Measurements from ENCODE around the gene KRT39.
"Not testable (repeated sequence)": the region's sequence is repeated elsewhere in the genome, so short reads cannot be mapped to it uniquely, and the experiment has no call there.

Gene KRT39

DNA sequence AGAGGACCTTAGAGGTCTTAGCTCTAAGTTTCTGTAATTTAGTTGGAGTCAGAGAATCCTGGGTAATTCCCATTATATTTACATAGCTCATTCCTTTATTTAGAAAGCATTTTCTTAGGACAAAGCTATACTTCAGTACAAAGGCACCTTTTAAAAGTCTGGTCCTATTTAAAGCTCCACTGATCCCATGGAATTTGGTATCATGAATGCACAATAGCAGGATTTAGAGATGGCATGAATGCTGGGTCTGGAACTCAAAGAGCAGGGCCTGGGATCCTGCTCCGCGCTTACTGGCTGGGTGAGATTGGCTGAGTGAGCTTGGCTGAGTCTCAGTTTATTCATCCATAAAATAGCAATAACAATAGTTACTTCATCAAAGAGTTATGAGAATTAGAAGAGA, 34.1 kb downstream of the KRT39 start:
- H3K27ac ChIP-seq (ENCODE audit: insufficient read depth, low read length, poor library complexity, severe bottlenecking): no peak overlapping the region
- H3K27me3 ChIP-seq (replicated peaks; ENCODE audit: control insufficient read depth, insufficient read depth, low read length, poor library complexity, severe bottlenecking): no peaks in the 10 kb centered on the region
- DNase-seq: no peak
- H3K4me1 ChIP-seq (ENCODE audit: control insufficient read depth, insufficient read depth, low read length, poor library complexity, severe bottlenecking): no peaks in the 10 kb centered on the region
- no peaks in the 10 kb centered on the region for H3K9me3 ChIP-seq (ENCODE audit: control insufficient read depth, low read length)
- no peak overlapping the region for H3K4me3 ChIP-seq (ENCODE audit: insufficient read depth, low read depth, low read length, poor library complexity, severe bottlenecking)
- no peaks in the 10 kb centered on the region for H3K36me3 ChIP-seq (ENCODE audit: control insufficient read depth, insufficient read depth, low read length)

DNA sequence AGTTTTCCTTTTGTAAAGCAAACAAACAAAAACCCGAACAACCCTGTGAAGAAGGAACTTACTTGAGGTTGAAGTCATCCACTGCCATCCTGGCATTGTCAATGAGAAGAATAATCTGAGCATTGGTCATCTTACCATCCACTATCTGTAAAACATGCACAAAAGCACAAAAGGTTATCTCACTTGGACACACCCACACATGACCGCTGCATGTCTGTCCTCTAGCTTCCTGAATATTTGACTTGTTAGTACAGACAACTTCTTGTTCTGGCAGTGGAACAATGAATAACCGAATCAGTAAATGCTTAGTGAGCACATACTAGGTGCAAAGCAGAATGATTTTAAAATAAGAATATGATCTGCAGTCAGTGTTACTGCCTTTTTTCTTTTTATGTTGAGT, 35.4 kb downstream of the KRT39 start:
- H3K27ac ChIP-seq (ENCODE audit: insufficient read depth, low read length, poor library complexity, severe bottlenecking): no peak overlapping the region
- no peaks in the 10 kb centered on the region for H3K9me3 ChIP-seq (ENCODE audit: control insufficient read depth, low read length)
- no peak for DNase-seq
- H3K27me3 ChIP-seq (replicated peaks; ENCODE audit: control insufficient read depth, insufficient read depth, low read length, poor library complexity, severe bottlenecking): no peaks in the 10 kb centered on the region
- H3K4me3 ChIP-seq (ENCODE audit: insufficient read depth, low read depth, low read length, poor library complexity, severe bottlenecking): no peak overlapping the region
- H3K36me3 ChIP-seq (ENCODE audit: control insufficient read depth, insufficient read depth, low read length): no peaks in the 10 kb centered on the region
- H3K4me1 ChIP-seq (ENCODE audit: control insufficient read depth, insufficient read depth, low read length, poor library complexity, severe bottlenecking): no peaks in the 10 kb centered on the region

- Histone ChIP-seq H3K4me1 (ENCODE audit: control insufficient read depth, insufficient read depth, low read length, poor library complexity, severe bottlenecking) (no peaks in the 10 kb centered on the region), H3K27me3 (replicated peaks; ENCODE audit: control insufficient read depth, insufficient read depth, low read length, poor library complexity, severe bottlenecking) (no peaks in the 10 kb centered on the region), H3K27ac (ENCODE audit: insufficient read depth, low read length, poor library complexity, severe bottlenecking) (no peak overlapping the region), H3K9me3 (ENCODE audit: control insufficient read depth, low read length) (no peaks in the 10 kb centered on the region), H3K4me3 (ENCODE audit: insufficient read depth, low read depth, low read length, poor library complexity, severe bottlenecking) (no peak overlapping the region), H3K36me3 (ENCODE audit: control insufficient read depth, insufficient read depth, low read length) (no peaks in the 10 kb centered on the region)
- DNase-seq: no peak
Measured at GRCh38 chr17:40926341-40926740, 40.4 kb downstream of the KRT39 start.

DNA sequence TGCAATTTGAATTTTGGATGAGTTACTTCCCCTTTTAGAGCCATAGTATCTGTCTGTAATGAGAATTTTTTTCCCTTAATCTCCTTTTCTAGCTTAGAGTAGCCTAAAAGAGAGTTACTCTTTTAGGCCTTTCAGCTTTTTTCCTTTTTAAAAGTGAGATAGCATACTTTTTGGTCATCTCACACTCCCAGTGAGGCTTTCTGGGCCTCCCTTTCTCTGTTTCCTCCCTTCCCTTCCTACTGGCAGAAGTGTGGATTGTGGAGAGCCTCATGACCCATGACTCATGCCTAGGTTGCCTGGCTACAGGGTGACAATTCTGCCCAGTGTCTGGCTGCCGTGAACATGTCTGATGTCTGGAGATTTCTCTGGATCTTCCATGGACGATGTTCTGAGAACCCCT, 44.5 kb downstream of the KRT39 start:
- Histone ChIP-seq H3K9me3 (ENCODE audit: control insufficient read depth, low read length) (no peaks in the 10 kb centered on the region), H3K36me3 (ENCODE audit: control insufficient read depth, insufficient read depth, low read length) (no peaks in the 10 kb centered on the region), H3K27me3 (replicated peaks; ENCODE audit: control insufficient read depth, insufficient read depth, low read length, poor library complexity, severe bottlenecking) (no peaks in the 10 kb centered on the region), H3K4me3 (ENCODE audit: insufficient read depth, low read depth, low read length, poor library complexity, severe bottlenecking) (no peak overlapping the region), H3K4me1 (ENCODE audit: control insufficient read depth, insufficient read depth, low read length, poor library complexity, severe bottlenecking) (peaks cover 4% of the 10 kb centered on the region), H3K27ac (ENCODE audit: insufficient read depth, low read length, poor library complexity, severe bottlenecking) (no peak overlapping the region)
- no peak for DNase-seq

- H3K4me1 ChIP-seq (ENCODE audit: control insufficient read depth, insufficient read depth, low read length, poor library complexity, severe bottlenecking): peaks cover 4% of the 10 kb centered on the region
- DNase-seq: no peak
- no peaks in the 10 kb centered on the region for H3K36me3 ChIP-seq (ENCODE audit: control insufficient read depth, insufficient read depth, low read length)
- H3K4me3 ChIP-seq (ENCODE audit: insufficient read depth, low read depth, low read length, poor library complexity, severe bottlenecking): no peak overlapping the region
- H3K27me3 ChIP-seq (replicated peaks; ENCODE audit: control insufficient read depth, insufficient read depth, low read length, poor library complexity, severe bottlenecking): no peaks in the 10 kb centered on the region
- no peak overlapping the region for H3K27ac ChIP-seq (ENCODE audit: insufficient read depth, low read length, poor library complexity, severe bottlenecking)
- no peaks in the 10 kb centered on the region for H3K9me3 ChIP-seq (ENCODE audit: control insufficient read depth, low read length)
Measured at GRCh38 chr17:40921026-40921425, 45.7 kb downstream of the KRT39 start.

GRCh38 chr17:40917116-40917515, 49.6 kb downstream of the KRT39 start:
- H3K9me3 ChIP-seq (ENCODE audit: control insufficient read depth, low read length); H3K4me1 ChIP-seq (ENCODE audit: control insufficient read depth, insufficient read depth, low read length, poor library complexity, severe bottlenecking); H3K27me3 ChIP-seq (replicated peaks; ENCODE audit: control insufficient read depth, insufficient read depth, low read length, poor library complexity, severe bottlenecking); DNase-seq; H3K4me3 ChIP-seq (ENCODE audit: insufficient read depth, low read depth, low read length, poor library complexity, severe bottlenecking); H3K36me3 ChIP-seq (ENCODE audit: control insufficient read depth, insufficient read depth, low read length); H3K27ac ChIP-seq (ENCODE audit: insufficient read depth, low read length, poor library complexity, severe bottlenecking): not testable (repeated sequence)

DNA sequence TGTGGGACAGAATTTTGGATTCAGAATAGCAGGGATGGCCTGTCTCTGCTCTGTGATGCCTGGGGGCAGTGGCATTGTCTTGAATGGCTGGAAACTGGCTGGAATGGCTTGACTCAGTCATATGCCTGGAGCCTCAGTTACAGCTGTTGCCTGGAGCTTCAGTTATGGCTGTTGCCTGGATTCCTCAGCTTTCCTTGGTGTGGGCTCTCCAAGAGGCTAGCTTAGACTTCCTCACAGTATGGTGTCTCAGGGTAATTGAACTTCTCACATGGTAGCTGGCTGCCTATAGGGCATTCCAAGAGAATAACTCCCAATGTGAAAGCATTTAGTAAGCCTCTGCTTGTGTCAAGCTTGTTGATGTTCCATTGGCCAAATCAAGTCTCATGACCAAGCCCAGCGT, 50.4 kb downstream of the KRT39 start:
- Histone ChIP-seq H3K9me3 (ENCODE audit: control insufficient read depth, low read length) (no peaks in the 10 kb centered on the region), H3K27me3 (replicated peaks; ENCODE audit: control insufficient read depth, insufficient read depth, low read length, poor library complexity, severe bottlenecking) (no peaks in the 10 kb centered on the region), H3K36me3 (ENCODE audit: control insufficient read depth, insufficient read depth, low read length) (no peaks in the 10 kb centered on the region), H3K4me3 (ENCODE audit: insufficient read depth, low read depth, low read length, poor library complexity, severe bottlenecking) (no peak overlapping the region), H3K4me1 (ENCODE audit: control insufficient read depth, insufficient read depth, low read length, poor library complexity, severe bottlenecking) (peaks cover 4% of the 10 kb centered on the region), H3K27ac (ENCODE audit: insufficient read depth, low read length, poor library complexity, severe bottlenecking) (no peak overlapping the region)
- DNase-seq: no peak

GRCh38 chr17:40915721-40916256, 51.0 kb downstream of the KRT39 start:
- no peak for DNase-seq
- Histone ChIP-seq H3K9me3 (ENCODE audit: control insufficient read depth, low read length) (no peaks in the 10 kb centered on the region), H3K27me3 (replicated peaks; ENCODE audit: control insufficient read depth, insufficient read depth, low read length, poor library complexity, severe bottlenecking) (no peaks in the 10 kb centered on the region), H3K4me3 (ENCODE audit: insufficient read depth, low read depth, low read length, poor library complexity, severe bottlenecking) (no peak overlapping the region), H3K27ac (ENCODE audit: insufficient read depth, low read length, poor library complexity, severe bottlenecking) (no peak overlapping the region), H3K36me3 (ENCODE audit: control insufficient read depth, insufficient read depth, low read length) (no peaks in the 10 kb centered on the region), H3K4me1 (ENCODE audit: control insufficient read depth, insufficient read depth, low read length, poor library complexity, severe bottlenecking) (no peaks in the 10 kb centered on the region)

DNA sequence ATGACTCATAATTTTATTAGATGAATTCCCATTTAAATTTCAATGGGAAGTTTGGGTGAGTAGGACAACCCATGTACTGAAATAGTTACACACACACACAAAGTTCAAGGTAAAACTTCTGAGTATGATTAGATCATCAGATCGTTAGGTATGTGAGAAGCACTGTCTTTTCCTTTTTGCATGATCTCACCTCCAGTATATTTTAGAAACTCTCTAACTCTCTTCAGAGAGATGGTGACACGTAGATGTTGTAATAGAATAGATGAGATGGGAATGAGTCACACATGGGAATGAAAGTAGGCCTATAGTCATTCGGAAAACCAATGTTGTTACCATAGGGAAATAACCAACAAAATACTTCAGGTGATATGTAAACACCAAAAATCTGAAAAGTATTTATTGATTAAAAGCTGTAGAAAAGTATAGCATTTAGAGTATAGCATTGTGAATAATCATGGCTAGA, 51.5 kb downstream of the KRT39 start:
- H3K4me3 ChIP-seq (ENCODE audit: insufficient read depth, low read depth, low read length, poor library complexity, severe bottlenecking): no peak overlapping the region
- no peaks in the 10 kb centered on the region for H3K27me3 ChIP-seq (replicated peaks; ENCODE audit: control insufficient read depth, insufficient read depth, low read length, poor library complexity, severe bottlenecking)
- H3K27ac ChIP-seq (ENCODE audit: insufficient read depth, low read length, poor library complexity, severe bottlenecking): no peak overlapping the region
- H3K4me1 ChIP-seq (ENCODE audit: control insufficient read depth, insufficient read depth, low read length, poor library complexity, severe bottlenecking): no peaks in the 10 kb centered on the region
- no peaks in the 10 kb centered on the region for H3K36me3 ChIP-seq (ENCODE audit: control insufficient read depth, insufficient read depth, low read length)
- no peak for DNase-seq
- no peaks in the 10 kb centered on the region for H3K9me3 ChIP-seq (ENCODE audit: control insufficient read depth, low read length)

GRCh38 chr17:40914075-40914855, 52.5 kb downstream of the KRT39 start:
- Histone ChIP-seq H3K36me3 (ENCODE audit: control insufficient read depth, insufficient read depth, low read length) (no peaks in the 10 kb centered on the region), H3K4me1 (ENCODE audit: control insufficient read depth, insufficient read depth, low read length, poor library complexity, severe bottlenecking) (no peaks in the 10 kb centered on the region), H3K27me3 (replicated peaks; ENCODE audit: control insufficient read depth, insufficient read depth, low read length, poor library complexity, severe bottlenecking) (no peaks in the 10 kb centered on the region), H3K4me3 (ENCODE audit: insufficient read depth, low read depth, low read length, poor library complexity, severe bottlenecking) (no peak overlapping the region), H3K27ac (ENCODE audit: insufficient read depth, low read length, poor library complexity, severe bottlenecking) (no peak overlapping the region), H3K9me3 (ENCODE audit: control insufficient read depth, low read length) (no peaks in the 10 kb centered on the region)
- DNase-seq: no peak
